OCI-LY7 (cell line): ENCODE measurements around the gene ELL.
"Not testable (repeated sequence)": the region's sequence is repeated elsewhere in the genome, so short reads cannot be mapped to it uniquely, and the experiment has no call there.

Source experiments
- CTCF ChIP-seq: fragments of 200-600 bp; sonication (generic); conservative IDR thresholded peaks from 2 replicates; pipeline ENCODE4 v1.5.1; 2014; ENCODE audit warnings: mild to moderate bottlenecking, antibody characterized with exemption, low read length, moderate library complexity, mixed read lengths
- EZH2phosphoT487 ChIP-seq: fragments of 200-600 bp; sonication (generic); IDR thresholded peaks from 2 replicates; pipeline ENCODE4 v1.6.1; 2018; ENCODE audit warnings: low read depth, borderline replicate concordance, mild to moderate bottlenecking, mixed run types, antibody characterized with exemption, low read length, moderate library complexity, mixed read lengths

- not testable (repeated sequence) for TF ChIP-seq CTCF, EZH2phosphoT487
Measured at GRCh38 chr19:18405754-18406153, 116.1 kb downstream of the ELL start.
